ELF-1 (cell line): ENCODE measurements around the gene C1orf232.

ENCODE experiments used
- DNase-seq: peaks from one replicate; pipeline ENCODE4 v3.0.0-alpha.2; 2016; ENCODE audit warnings: low read depth, low spot score

C1orf232 gene

GRCh38 chr1:26125382-26125781, 43.4 kb downstream of the C1orf232 start:
- DNase-seq: no peak

- no peak for DNase-seq
Measured at GRCh38 chr1:26124418-26125331, 44.1 kb downstream of the C1orf232 start.

GRCh38 chr1:26122988-26123973, 45.5 kb downstream of the C1orf232 start:
- no peak for DNase-seq

- no peak for DNase-seq
Measured at GRCh38 chr1:26121854-26122773, 46.6 kb downstream of the C1orf232 start.

- no peak for DNase-seq
Measured at GRCh38 chr1:26119892-26120608, 48.7 kb downstream of the C1orf232 start.

GRCh38 chr1:26114165-26114927, 54.4 kb downstream of the C1orf232 start:
- no peak for DNase-seq
